Measurements from ENCODE around the gene TMEM14B. TPM values are rescaled to one million over a fixed set of nuclear protein-coding genes. Genes with fewer than 3 reads are reported as not detected.

Gene TMEM14B
- total and polyA plus RNA-seq, 2 donors (not counting 3 experiments of a cell fraction or from before 2014, with no cell fraction given): 58.2 to 73.1 TPM

Small RNA genes lying within 50 kb of the gene (small RNA-seq; reads per million reads assigned to genes)
- gene RNA5SP203 (ENCODE audit: insufficient read depth, insufficient read length, low read depth, low replicate concordance): not detected

Other genes starting within 250 kb of the TMEM14B start
- gene GCNT2, start 226.5 kb upstream of the TMEM14B start, total RNA-seq: 10.9 and 11.4 TPM in 2 replicates
- 2.9 and 3.8 TPM in 2 replicates for gene GCNT2, start 226.5 kb upstream of the TMEM14B start, polyA plus RNA-seq
- not detected in 2 replicates for gene C6orf52, start 53.2 kb upstream of the TMEM14B start, total RNA-seq
- gene C6orf52, start 53.2 kb upstream of the TMEM14B start, polyA plus RNA-seq: 0.27 and 0.54 TPM in 2 replicates
- gene PAK1IP1, start 52.8 kb upstream of the TMEM14B start, total RNA-seq: 20.6 and 20.9 TPM in 2 replicates
- gene PAK1IP1, start 52.8 kb upstream of the TMEM14B start, polyA plus RNA-seq: 7.6 and 10.6 TPM in 2 replicates
- gene TMEM14C, start 24.7 kb upstream of the TMEM14B start, total RNA-seq: 68.0 and 89.3 TPM in 2 replicates
- gene TMEM14C, start 24.7 kb upstream of the TMEM14B start, polyA plus RNA-seq: 137 and 146 TPM in 2 replicates
- not detected in 2 replicates for gene MAK, start 90.7 kb downstream of the TMEM14B start, total RNA-seq
- gene MAK, start 90.7 kb downstream of the TMEM14B start, polyA plus RNA-seq: not detected in 2 replicates
- gene GCM2, start 134.2 kb downstream of the TMEM14B start, total RNA-seq: not detected in 2 replicates
- gene GCM2, start 134.2 kb downstream of the TMEM14B start, polyA plus RNA-seq: not detected in 2 replicates
- gene SYCP2L, start 139.2 kb downstream of the TMEM14B start, total RNA-seq: not detected in 2 replicates
- gene SYCP2L, start 139.2 kb downstream of the TMEM14B start, polyA plus RNA-seq: not detected in 2 replicates